ENCODE measurements around the gene TBX1. TPM values are rescaled to one million over a fixed set of nuclear protein-coding genes. Genes with fewer than 3 reads are reported as not detected.

TBX1 gene
- total RNA-seq, 3 donors from 2014 or later (not counting 1 experiment from before 2014, with no cell fraction given): 2.0 to 4.6 (median 3.2) TPM

- 92% methylated on average over 8 of the region's 8 CpGs for WGBS (ENCODE audit: insufficient coverage)
- Histone ChIP-seq H3K27ac (ENCODE audit: low read length) (no peak overlapping the region), H3K9me3 (ENCODE audit: control insufficient read depth, insufficient read depth, low read length) (no peaks in the 10 kb centered on the region), H3K27me3 (ENCODE audit: control insufficient read depth, insufficient read depth, low read length) (no peaks in the 10 kb centered on the region), H3K4me1 (ENCODE audit: control insufficient read depth, insufficient read depth, low read length) (no peaks in the 10 kb centered on the region), H3K36me3 (ENCODE audit: control insufficient read depth, insufficient read depth, low read length) (no peaks in the 10 kb centered on the region), H3K4me3 (ENCODE audit: low read length) (no peak overlapping the region)
- intact Hi-C loops (cut with micrococcal nuclease): no loop called here
- Mint-ChIP-seq H3K4me1 (no peaks in the 10 kb centered on the region), H3K4me3 (no peak overlapping the region), H3K36me3 (no peaks in the 10 kb centered on the region), H3K27me3 (ENCODE audit: low read depth in 2 of 2) (no peaks in the 10 kb centered on the region), H3K9me3 (no peaks in the 10 kb centered on the region), H3K27ac (no peak overlapping the region)
- DNase-seq (no peak), ATAC-seq (no peak)
- TF ChIP-seq CTCF (IDR thresholded peaks at IDR 0.05): no peak
Measured at GRCh38 chr22:19800306-19800705, 39.7 kb downstream of the TBX1 start.

GRCh38 chr22:19800761-19801244 is 40.2 kb downstream of the TBX1 start:
- DNase-seq (no peak), ATAC-seq (no peak)
- Histone ChIP-seq H3K27ac (ENCODE audit: low read length) (no peak overlapping the region), H3K4me3 (ENCODE audit: low read length) (no peak overlapping the region), H3K9me3 (ENCODE audit: control insufficient read depth, insufficient read depth, low read length) (no peaks in the 10 kb centered on the region), H3K36me3 (ENCODE audit: control insufficient read depth, insufficient read depth, low read length) (no peaks in the 10 kb centered on the region), H3K27me3 (ENCODE audit: control insufficient read depth, insufficient read depth, low read length) (no peaks in the 10 kb centered on the region), H3K4me1 (ENCODE audit: control insufficient read depth, insufficient read depth, low read length) (no peaks in the 10 kb centered on the region)
- H3K36me3 Mint-ChIP-seq: no peaks in the 10 kb centered on the region
- 92% methylated on average over 13 of the region's 13 CpGs for WGBS (ENCODE audit: insufficient coverage)
- no peaks in the 10 kb centered on the region for H3K9me3 Mint-ChIP-seq
- TF ChIP-seq CTCF (IDR thresholded peaks at IDR 0.05): no peak
- H3K4me3 Mint-ChIP-seq: no peak overlapping the region
- H3K27ac Mint-ChIP-seq: no peak overlapping the region
- no peaks in the 10 kb centered on the region for H3K4me1 Mint-ChIP-seq
- intact Hi-C loops (cut with micrococcal nuclease): no loop called here
- no peaks in the 10 kb centered on the region for H3K27me3 Mint-ChIP-seq (ENCODE audit: low read depth in 2 of 2)

- ATAC-seq (no peak), DNase-seq (no peak)
- H3K4me1 ChIP-seq (ENCODE audit: control insufficient read depth, insufficient read depth, low read length): no peaks in the 10 kb centered on the region
- Mint-ChIP-seq H3K27me3 (ENCODE audit: low read depth in 2 of 2) (no peaks in the 10 kb centered on the region), H3K36me3 (no peaks in the 10 kb centered on the region), H3K9me3 (no peaks in the 10 kb centered on the region), H3K4me3 (no peak overlapping the region), H3K27ac (no peak overlapping the region), H3K4me1 (no peaks in the 10 kb centered on the region)
- H3K36me3 ChIP-seq (ENCODE audit: control insufficient read depth, insufficient read depth, low read length): no peaks in the 10 kb centered on the region
- no peak overlapping the region for H3K4me3 ChIP-seq (ENCODE audit: low read length)
- intact Hi-C loops (cut with micrococcal nuclease): no loop called here
- TF ChIP-seq CTCF (IDR thresholded peaks at IDR 0.05): no peak
- H3K27ac ChIP-seq (ENCODE audit: low read length): no peak overlapping the region
- WGBS (ENCODE audit: insufficient coverage): 92% methylated on average over 18 of the region's 18 CpGs
- no peaks in the 10 kb centered on the region for H3K27me3 ChIP-seq (ENCODE audit: control insufficient read depth, insufficient read depth, low read length)
- no peaks in the 10 kb centered on the region for H3K9me3 ChIP-seq (ENCODE audit: control insufficient read depth, insufficient read depth, low read length)
Measured at GRCh38 chr22:19801340-19802000, 40.9 kb downstream of the TBX1 start.
